ENCODE data around the gene DENND2A.

Gene DENND2A

GRCh38 chr7:140592964-140593671, 47.5 kb downstream of the DENND2A start:
- H3K27ac ChIP-seq (ENCODE audit: low read length), result no peak overlapping the region
- H3K27me3 ChIP-seq (ENCODE audit: control insufficient read depth, insufficient read depth, low read length), result no peaks in the 10 kb centered on the region
- H3K4me3 ChIP-seq (ENCODE audit: low read length), result no peak overlapping the region
- 100% methylated on average over 1 of the region's 9 CpGs for WGBS (ENCODE audit: insufficient coverage, insufficient read length)
- DNase-seq (ENCODE audit: low read depth, low spot score), result no peak
- no peaks in the 10 kb centered on the region for H3K36me3 ChIP-seq (ENCODE audit: control insufficient read depth, insufficient read depth, low read length)
- peaks cover 1% of the 10 kb centered on the region; the same call in 1 of the 2 replicates for H3K4me1 ChIP-seq (ENCODE audit: control insufficient read depth, insufficient read depth, low read length)
- H3K9me3 ChIP-seq (ENCODE audit: control insufficient read depth, insufficient read depth, low read length), result no peaks in the 10 kb centered on the region

GRCh38 chr7:140591180-140591902, 49.3 kb downstream of the DENND2A start:
- WGBS (ENCODE audit: insufficient coverage, insufficient read length), result no CpG with 5 or more reads among the region's 3 CpGs
- Histone ChIP-seq H3K36me3 (ENCODE audit: control insufficient read depth, insufficient read depth, low read length) (no peaks in the 10 kb centered on the region), H3K9me3 (ENCODE audit: control insufficient read depth, insufficient read depth, low read length) (no peaks in the 10 kb centered on the region), H3K27ac (ENCODE audit: low read length) (no peak overlapping the region), H3K4me1 (ENCODE audit: control insufficient read depth, insufficient read depth, low read length) (peaks cover 1% of the 10 kb centered on the region; the same call in 1 of the 2 replicates), H3K27me3 (ENCODE audit: control insufficient read depth, insufficient read depth, low read length) (no peaks in the 10 kb centered on the region), H3K4me3 (ENCODE audit: low read length) (no peak overlapping the region)
- no peak for DNase-seq (ENCODE audit: low read depth, low spot score)

GRCh38 chr7:140587243-140587642, 53.4 kb downstream of the DENND2A start:
- Histone ChIP-seq H3K27ac (ENCODE audit: low read length) (no peak overlapping the region), H3K4me3 (ENCODE audit: low read length) (no peak overlapping the region), H3K9me3 (ENCODE audit: control insufficient read depth, insufficient read depth, low read length) (no peaks in the 10 kb centered on the region), H3K27me3 (ENCODE audit: control insufficient read depth, insufficient read depth, low read length) (no peaks in the 10 kb centered on the region), H3K4me1 (ENCODE audit: control insufficient read depth, insufficient read depth, low read length) (no peaks in the 10 kb centered on the region), H3K36me3 (ENCODE audit: control insufficient read depth, insufficient read depth, low read length) (no peaks in the 10 kb centered on the region)
- DNase-seq (ENCODE audit: low read depth, low spot score), result no peak
- no CpG with 5 or more reads among the region's 9 CpGs for WGBS (ENCODE audit: insufficient coverage, insufficient read length)

- Histone ChIP-seq H3K9me3 (ENCODE audit: control insufficient read depth, insufficient read depth, low read length) (no peaks in the 10 kb centered on the region), H3K4me1 (ENCODE audit: control insufficient read depth, insufficient read depth, low read length) (no peaks in the 10 kb centered on the region), H3K27ac (ENCODE audit: low read length) (no peak overlapping the region), H3K27me3 (ENCODE audit: control insufficient read depth, insufficient read depth, low read length) (no peaks in the 10 kb centered on the region), H3K4me3 (ENCODE audit: low read length) (no peak overlapping the region), H3K36me3 (ENCODE audit: control insufficient read depth, insufficient read depth, low read length) (no peaks in the 10 kb centered on the region)
- no CpG with 5 or more reads among the region's 3 CpGs for WGBS (ENCODE audit: insufficient coverage, insufficient read length)
- DNase-seq (ENCODE audit: low read depth, low spot score), result no peak
Observed at GRCh38 chr7:140586516-140586915, 54.1 kb downstream of the DENND2A start.

- H3K4me3 ChIP-seq (ENCODE audit: low read length), result no peak overlapping the region
- no peak for DNase-seq (ENCODE audit: low read depth, low spot score)
- no CpG with 5 or more reads among the region's 7 CpGs for WGBS (ENCODE audit: insufficient coverage, insufficient read length)
- H3K9me3 ChIP-seq (ENCODE audit: control insufficient read depth, insufficient read depth, low read length), result no peaks in the 10 kb centered on the region
- H3K27ac ChIP-seq (ENCODE audit: low read length), result no peak overlapping the region
- H3K36me3 ChIP-seq (ENCODE audit: control insufficient read depth, insufficient read depth, low read length), result no peaks in the 10 kb centered on the region
- H3K27me3 ChIP-seq (ENCODE audit: control insufficient read depth, insufficient read depth, low read length), result no peaks in the 10 kb centered on the region
- no peaks in the 10 kb centered on the region for H3K4me1 ChIP-seq (ENCODE audit: control insufficient read depth, insufficient read depth, low read length)
Observed at GRCh38 chr7:140585333-140585732, 55.3 kb downstream of the DENND2A start.

- no peaks in the 10 kb centered on the region for H3K9me3 ChIP-seq (ENCODE audit: control insufficient read depth, insufficient read depth, low read length)
- H3K27ac ChIP-seq (ENCODE audit: low read length), result no peak overlapping the region
- H3K27me3 ChIP-seq (ENCODE audit: control insufficient read depth, insufficient read depth, low read length), result no peaks in the 10 kb centered on the region
- H3K4me3 ChIP-seq (ENCODE audit: low read length), result no peak overlapping the region
- no peak for DNase-seq (ENCODE audit: low read depth, low spot score)
- H3K36me3 ChIP-seq (ENCODE audit: control insufficient read depth, insufficient read depth, low read length), result no peaks in the 10 kb centered on the region
- WGBS (ENCODE audit: insufficient coverage, insufficient read length), result no CpG with 5 or more reads among the region's 4 CpGs
- H3K4me1 ChIP-seq (ENCODE audit: control insufficient read depth, insufficient read depth, low read length), result no peaks in the 10 kb centered on the region
Observed at GRCh38 chr7:140584195-140584851, 56.3 kb downstream of the DENND2A start.

GRCh38 chr7:140581411-140581810, 59.2 kb downstream of the DENND2A start:
- H3K4me1 ChIP-seq (ENCODE audit: control insufficient read depth, insufficient read depth, low read length), result no peaks in the 10 kb centered on the region
- no peaks in the 10 kb centered on the region for H3K36me3 ChIP-seq (ENCODE audit: control insufficient read depth, insufficient read depth, low read length)
- DNase-seq (ENCODE audit: low read depth, low spot score), result no peak
- no peaks in the 10 kb centered on the region for H3K9me3 ChIP-seq (ENCODE audit: control insufficient read depth, insufficient read depth, low read length)
- no peaks in the 10 kb centered on the region for H3K27me3 ChIP-seq (ENCODE audit: control insufficient read depth, insufficient read depth, low read length)
- no CpG with 5 or more reads among the region's 10 CpGs for WGBS (ENCODE audit: insufficient coverage, insufficient read length)
- H3K4me3 ChIP-seq (ENCODE audit: low read length), result no peak overlapping the region
- no peak overlapping the region for H3K27ac ChIP-seq (ENCODE audit: low read length)

- Histone ChIP-seq H3K9me3 (ENCODE audit: control insufficient read depth, insufficient read depth, low read length) (no peaks in the 10 kb centered on the region), H3K4me1 (ENCODE audit: control insufficient read depth, insufficient read depth, low read length) (no peaks in the 10 kb centered on the region), H3K36me3 (ENCODE audit: control insufficient read depth, insufficient read depth, low read length) (0 out of 2 replicates have a peak, but pooled peaks cover 3% of the 10 kb centered on the region), H3K27ac (ENCODE audit: low read length) (no peak overlapping the region), H3K4me3 (ENCODE audit: low read length) (no peak overlapping the region), H3K27me3 (ENCODE audit: control insufficient read depth, insufficient read depth, low read length) (no peaks in the 10 kb centered on the region)
- whole genome bisulfite sequencing (ENCODE audit: insufficient coverage, insufficient read length), result no CpG with 5 or more reads among the region's 5 CpGs
- DNase-seq (ENCODE audit: low read depth, low spot score), result no peak
Observed at GRCh38 chr7:140577651-140578050, 63.0 kb downstream of the DENND2A start.

- H3K36me3 ChIP-seq (ENCODE audit: control insufficient read depth, insufficient read depth, low read length), result 0 out of 2 replicates have a peak, but pooled peaks cover 3% of the 10 kb centered on the region
- H3K4me1 ChIP-seq (ENCODE audit: control insufficient read depth, insufficient read depth, low read length), result no peaks in the 10 kb centered on the region
- no peak for DNase-seq (ENCODE audit: low read depth, low spot score)
- no peak overlapping the region for H3K27ac ChIP-seq (ENCODE audit: low read length)
- H3K9me3 ChIP-seq (ENCODE audit: control insufficient read depth, insufficient read depth, low read length), result no peaks in the 10 kb centered on the region
- WGBS (ENCODE audit: insufficient coverage, insufficient read length), result no CpG with 5 or more reads among the region's 1 CpG
- H3K27me3 ChIP-seq (ENCODE audit: control insufficient read depth, insufficient read depth, low read length), result no peaks in the 10 kb centered on the region
- H3K4me3 ChIP-seq (ENCODE audit: low read length), result no peak overlapping the region
Observed at GRCh38 chr7:140576589-140576988, 64.0 kb downstream of the DENND2A start.

- Histone ChIP-seq H3K27me3 (ENCODE audit: control insufficient read depth, insufficient read depth, low read length) (no peaks in the 10 kb centered on the region), H3K27ac (ENCODE audit: low read length) (no peak overlapping the region), H3K4me3 (ENCODE audit: low read length) (no peak overlapping the region), H3K36me3 (ENCODE audit: control insufficient read depth, insufficient read depth, low read length) (peaks cover 6% of the 10 kb centered on the region), H3K4me1 (ENCODE audit: control insufficient read depth, insufficient read depth, low read length) (no peaks in the 10 kb centered on the region), H3K9me3 (ENCODE audit: control insufficient read depth, insufficient read depth, low read length) (no peaks in the 10 kb centered on the region)
- no peak for DNase-seq (ENCODE audit: low read depth, low spot score)
- WGBS (ENCODE audit: insufficient coverage, insufficient read length), result no CpG with 5 or more reads among the region's 5 CpGs
Observed at GRCh38 chr7:140571538-140572122, 69.0 kb downstream of the DENND2A start.

Measured in iPS DF 6.9 (cell line).